Subcutaneous abdominal adipose tissue (tissue), 5 donors: Measurements from ENCODE around the gene UQCR11.

Experiments used
- H3K27ac ChIP-seq: one replicate; pipeline ENCODE4 v1.7.0; 2013; ENCODE audit warnings: low read depth, mild to moderate bottlenecking, inconsistent platforms, low read length, moderate library complexity
- H3K27me3 ChIP-seq, 5 donors: one replicate each; pipeline ENCODE4 v1.7.0; 2013; ENCODE audit warnings: low read length in 5 of 5, inconsistent platforms in 1 of 5; ENCODE audit not compliant: control insufficient read depth in 5 of 5, insufficient read depth in 4 of 5
- H3K36me3 ChIP-seq, 5 donors: one replicate each; pipeline ENCODE4 v1.7.0; 2013; ENCODE audit warnings: low read length in 5 of 5; ENCODE audit not compliant: control insufficient read depth in 5 of 5, insufficient read depth in 5 of 5
- H3K4me1 ChIP-seq, 5 donors: one replicate each; pipeline ENCODE4 v1.7.0; 2013; ENCODE audit warnings: low read length in 5 of 5, mild to moderate bottlenecking in 3 of 5, moderate library complexity in 1 of 5; ENCODE audit not compliant: control insufficient read depth in 5 of 5, insufficient read depth in 5 of 5
- H3K4me3 ChIP-seq, 5 donors: one replicate each; pipeline ENCODE4 v1.7.0; 2013; ENCODE audit warnings: low read length in 5 of 5, low read depth in 1 of 5
- H3K9ac ChIP-seq, 5 donors: one replicate each; pipeline ENCODE4 v1.7.0; 2013; ENCODE audit warnings: low read length in 5 of 5, mild to moderate bottlenecking in 4 of 5, moderate library complexity in 3 of 5
- H3K9me3 ChIP-seq, 5 donors: one replicate each; pipeline ENCODE4 v1.7.0; 2013; ENCODE audit warnings: low read length in 5 of 5; ENCODE audit not compliant: control insufficient read depth in 5 of 5
- donor health status: healthy.
- donor health status: healthy.
- donor health status: healthy.
- donor health status: healthy.
- donor health status: healthy.

UQCR11 gene

GRCh38 chr19:1634938-1635243 is 29.6 kb upstream of the UQCR11 start:
- Histone ChIP-seq H3K27ac (no peak overlapping the region), H3K36me3 (peaks cover 0 to 66% (median 24%) of the 10 kb centered on the region in 5 donors), H3K9ac (no peak overlapping the region), H3K4me1 (no peaks in the 10 kb centered on the region), H3K4me3 (no peak overlapping the region), H3K27me3 (no peaks in the 10 kb centered on the region), H3K9me3 (peaks cover 0 to 4% (median 3%) of the 10 kb centered on the region in 5 donors)

GRCh38 chr19:1634242-1634937 is 29.1 kb upstream of the UQCR11 start:
- Histone ChIP-seq H3K4me3 (no peak overlapping the region), H3K36me3 (peaks cover 0 to 65% (median 23%) of the 10 kb centered on the region in 5 donors), H3K27me3 (no peaks in the 10 kb centered on the region), H3K27ac (no peak overlapping the region), H3K4me1 (no peaks in the 10 kb centered on the region), H3K9ac (no peak overlapping the region), H3K9me3 (peaks cover 0 to 4% (median 3%) of the 10 kb centered on the region in 5 donors)

- no peak overlapping the region for H3K9ac ChIP-seq
- no peak overlapping the region for H3K4me3 ChIP-seq
- no peaks in the 10 kb centered on the region for H3K27me3 ChIP-seq
- H3K36me3 ChIP-seq = peaks cover 0 to 54% (median 17%) of the 10 kb centered on the region in 5 donors
- H3K4me1 ChIP-seq = no peaks in the 10 kb centered on the region
- no peak overlapping the region for H3K27ac ChIP-seq
- peaks cover 0 to 4% (median 3%) of the 10 kb centered on the region in 5 donors for H3K9me3 ChIP-seq
These were observed 28.1 kb upstream of the UQCR11 start for GRCh38 chr19:1633269-1633826.

- Histone ChIP-seq H3K4me1 (no peaks in the 10 kb centered on the region), H3K4me3 (no peak overlapping the region), H3K27me3 (no peaks in the 10 kb centered on the region), H3K9me3 (peaks cover 0 to 4% (median 3%) of the 10 kb centered on the region in 5 donors), H3K27ac (no peak overlapping the region), H3K36me3 (peaks cover 0 to 48% (median 17%) of the 10 kb centered on the region in 5 donors), H3K9ac (no peak overlapping the region)
These were observed 27.4 kb upstream of the UQCR11 start for GRCh38 chr19:1632462-1633268.

- no peak overlapping the region for H3K4me3 ChIP-seq
- peaks cover 0 to 48% (median 18%) of the 10 kb centered on the region in 5 donors for H3K36me3 ChIP-seq
- no peaks in the 10 kb centered on the region for H3K27me3 ChIP-seq
- H3K9ac ChIP-seq = no peak overlapping the region
- no peak overlapping the region for H3K27ac ChIP-seq
- H3K4me1 ChIP-seq = no peaks in the 10 kb centered on the region
- H3K9me3 ChIP-seq = peaks cover 0 to 4% (median 3%) of the 10 kb centered on the region in 5 donors
These were observed 26.4 kb upstream of the UQCR11 start for GRCh38 chr19:1631557-1632100.

GRCh38 chr19:1630811-1631210 is 25.5 kb upstream of the UQCR11 start:
- no peak overlapping the region for H3K4me3 ChIP-seq
- H3K27ac ChIP-seq = no peak overlapping the region
- H3K4me1 ChIP-seq = no peaks in the 10 kb centered on the region
- H3K9ac ChIP-seq = no peak overlapping the region
- no peaks in the 10 kb centered on the region for H3K27me3 ChIP-seq
- H3K9me3 ChIP-seq = peaks cover 0 to 4% (median 3%) of the 10 kb centered on the region in 5 donors
- H3K36me3 ChIP-seq = peaks cover 0 to 45% (median 16%) of the 10 kb centered on the region in 5 donors

GRCh38 chr19:1630012-1630411 is 24.8 kb upstream of the UQCR11 start:
- H3K4me3 ChIP-seq = no peak overlapping the region
- peaks cover 0 to 4% (median 3%) of the 10 kb centered on the region in 5 donors for H3K9me3 ChIP-seq
- H3K27ac ChIP-seq = no peak overlapping the region
- H3K9ac ChIP-seq = no peak overlapping the region
- H3K27me3 ChIP-seq = no peaks in the 10 kb centered on the region
- peaks cover 0 to 50% (median 23%) of the 10 kb centered on the region in 5 donors for H3K36me3 ChIP-seq
- H3K4me1 ChIP-seq = no peaks in the 10 kb centered on the region

GRCh38 chr19:1629256-1629808 is 24.1 kb upstream of the UQCR11 start:
- peaks cover 0 to 48% (median 25%) of the 10 kb centered on the region in 5 donors for H3K36me3 ChIP-seq
- H3K27me3 ChIP-seq = no peaks in the 10 kb centered on the region

GRCh38 chr19:1627194-1627593 is 21.9 kb upstream of the UQCR11 start:
- peaks cover 0 to 47% (median 32%) of the 10 kb centered on the region in 5 donors for H3K36me3 ChIP-seq
- H3K27ac ChIP-seq = no peak overlapping the region
- no peaks in the 10 kb centered on the region for H3K9me3 ChIP-seq
- H3K4me3 ChIP-seq = no peak overlapping the region
- no peaks in the 10 kb centered on the region for H3K27me3 ChIP-seq
- no peak overlapping the region for H3K9ac ChIP-seq
- H3K4me1 ChIP-seq = peaks cover 0 to 4% (median 0%) of the 10 kb centered on the region in 5 donors

More at GRCh38 chr19:1629256-1629808, 24.1 kb upstream of the UQCR11 start:
- Histone ChIP-seq H3K9ac (no peak overlapping the region), H3K4me3 (no peak overlapping the region), H3K9me3 (no peaks in the 10 kb centered on the region), H3K27ac (no peak overlapping the region), H3K4me1 (peaks cover 0 to 4% (median 0%) of the 10 kb centered on the region in 5 donors)
